Hypothalamus (tissue), 51 donors: ENCODE data around the gene SLX9.
"Not testable (repeated sequence)": the region's sequence is repeated elsewhere in the genome, so short reads cannot be mapped to it uniquely, and the experiment has no call there.

Experiments
- DNase-seq, 51 donors: peaks; one replicate each; lab custom pipeline; 2025; lab: John Stamatoyannopoulos, UW

Gene SLX9

DNA sequence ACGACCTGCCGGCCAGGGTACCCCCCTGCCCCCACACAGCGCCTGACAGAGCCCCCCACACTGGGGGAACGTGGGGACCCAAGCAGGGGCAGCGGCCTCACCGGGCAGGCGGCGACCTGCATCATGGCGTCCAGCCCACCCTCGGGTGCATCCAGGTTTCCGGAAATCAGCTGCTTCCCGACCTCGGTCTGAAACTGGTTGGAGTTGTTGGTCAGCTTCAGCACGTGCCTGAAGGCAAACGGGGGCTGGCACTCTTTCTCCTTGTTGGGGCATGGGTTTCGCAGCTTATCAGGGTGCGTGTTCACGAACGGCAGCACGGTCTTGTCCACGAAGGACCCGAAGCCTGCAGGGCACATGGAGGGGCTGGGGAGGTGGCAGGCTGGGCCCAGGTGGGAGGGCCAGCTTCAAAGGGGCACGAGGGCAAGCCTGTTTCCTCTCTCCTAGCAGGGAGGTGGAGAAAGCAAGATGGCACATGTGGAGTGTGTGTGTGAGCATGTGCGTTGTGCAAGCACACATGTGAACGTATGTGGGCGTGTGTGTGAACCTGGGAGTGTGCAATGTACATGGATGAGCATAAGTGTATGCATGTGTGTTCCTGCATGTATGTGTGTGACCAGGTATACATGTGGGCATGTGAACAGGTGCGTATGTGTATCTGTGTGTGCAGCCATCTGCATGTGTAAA lies 38.3 kb upstream of the SLX9 start:
- no peak for DNase-seq

DNA sequence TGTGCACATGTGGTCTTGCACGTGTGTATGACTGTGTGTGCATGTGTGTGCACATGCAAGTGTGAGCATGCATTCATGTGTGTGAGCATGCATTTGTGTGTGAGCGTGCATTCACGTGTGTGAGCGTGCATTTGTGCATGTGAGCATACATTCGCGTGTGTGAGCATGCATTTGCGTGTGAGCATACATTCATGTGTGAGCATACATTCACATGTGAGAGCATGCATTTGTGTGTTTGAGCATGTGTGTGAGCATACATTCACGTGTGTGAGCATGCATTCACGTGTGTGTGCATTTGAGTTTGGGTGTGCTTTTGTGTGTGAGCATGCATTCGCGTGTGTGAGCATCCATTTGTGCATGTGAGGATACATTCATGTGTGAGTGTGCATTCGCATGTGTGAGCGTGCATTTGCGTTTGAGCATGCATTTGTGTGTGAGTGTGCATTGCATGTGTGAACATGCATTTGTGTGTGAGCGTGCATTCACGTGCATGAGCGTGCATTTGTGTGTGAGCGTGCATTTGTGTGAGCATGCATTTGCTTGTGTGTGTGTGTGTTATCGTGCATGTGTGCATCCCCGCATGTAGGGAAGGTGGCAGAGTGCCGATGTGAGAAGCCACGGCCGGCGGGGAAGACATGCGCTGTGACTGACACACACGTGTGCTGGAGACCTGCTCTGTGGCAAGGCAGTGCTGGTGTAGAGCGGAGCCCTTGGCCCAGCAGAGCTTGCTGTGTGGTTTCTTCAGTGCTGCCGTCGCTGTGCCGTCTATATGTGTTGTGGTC lies 37.4 kb upstream of the SLX9 start:
- DNase-seq = no peak

DNA sequence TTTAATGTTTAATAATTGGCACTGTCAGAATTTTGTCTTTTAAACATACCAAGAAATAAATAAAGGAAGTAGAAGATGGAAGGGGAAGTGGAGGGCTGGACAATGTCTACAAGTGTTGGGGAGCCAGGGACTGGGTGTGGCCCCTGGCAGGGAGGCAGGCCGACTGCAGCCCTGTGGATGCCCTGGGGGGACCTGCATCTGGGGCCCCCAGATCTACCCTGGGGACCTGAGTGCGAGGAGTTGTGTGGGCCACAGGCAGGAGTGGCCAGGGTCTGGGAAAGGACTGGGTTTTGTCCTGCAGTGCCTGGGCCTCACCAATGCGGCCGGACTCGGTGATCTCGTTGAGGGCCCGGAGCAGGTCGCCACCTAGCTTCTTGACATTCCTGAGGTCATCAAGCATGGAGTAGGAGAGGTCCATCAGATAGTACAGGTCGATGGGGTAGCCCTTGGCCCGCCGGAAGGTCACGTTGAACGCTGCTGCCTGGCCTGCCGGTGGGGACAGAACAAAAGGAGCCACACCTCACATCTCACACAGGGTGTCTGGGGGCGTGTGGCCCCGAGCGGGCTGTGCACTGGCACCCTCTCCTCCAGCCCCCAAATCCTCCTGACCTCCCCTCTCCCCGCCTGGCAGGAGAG lies 36.7 kb upstream of the SLX9 start:
- DNase-seq = no peak

DNA sequence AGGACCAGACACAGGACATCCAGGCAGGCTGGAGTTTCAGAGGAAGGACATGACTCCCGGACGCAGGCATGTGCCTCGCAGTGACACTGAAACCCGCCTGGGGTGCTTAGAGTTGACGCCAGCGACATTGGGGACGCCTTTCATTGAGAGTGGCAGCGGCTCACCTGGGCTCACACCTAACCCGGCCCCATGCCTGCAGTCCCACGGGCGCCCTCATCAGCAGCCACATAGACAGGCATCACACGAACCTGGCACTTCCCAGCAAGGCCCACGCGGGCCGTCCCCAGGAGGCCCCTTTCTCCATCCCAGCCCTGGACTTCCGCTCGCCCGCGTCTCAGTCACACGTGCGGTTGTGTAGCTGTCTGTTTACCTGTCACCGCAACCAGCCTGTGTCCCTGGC lies 36.1 kb upstream of the SLX9 start:
- DNase-seq = no peak

DNA sequence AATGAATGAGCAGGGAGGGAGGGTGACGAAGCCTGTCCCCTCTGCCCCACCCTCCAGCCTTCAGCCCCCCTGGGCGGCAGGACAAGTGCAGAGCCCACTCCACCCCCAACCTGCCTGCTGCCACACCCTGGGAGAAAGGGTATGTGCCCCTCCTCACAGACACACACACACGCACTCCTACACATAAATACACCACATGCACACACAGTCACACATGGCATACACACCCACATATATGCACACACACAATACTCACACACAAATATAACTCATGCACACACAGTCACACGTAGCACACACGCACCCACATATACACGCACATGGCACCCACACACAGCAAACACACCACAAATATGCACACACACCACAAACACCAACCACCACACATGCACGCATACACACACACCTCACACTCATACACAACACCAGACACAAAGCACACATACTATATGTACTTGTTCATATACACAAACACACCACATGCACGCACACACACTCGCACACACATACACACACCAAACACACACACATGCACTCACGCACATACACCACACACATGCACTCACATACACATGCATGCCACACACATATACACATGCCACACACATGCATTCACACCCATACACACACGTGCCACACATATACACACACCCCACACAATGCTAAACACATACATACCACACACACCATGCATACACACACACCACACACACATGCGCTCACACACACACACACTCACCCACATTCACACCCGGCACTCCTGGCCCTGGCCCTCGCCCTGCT lies 35.5 kb upstream of the SLX9 start:
- no peak for DNase-seq

DNA sequence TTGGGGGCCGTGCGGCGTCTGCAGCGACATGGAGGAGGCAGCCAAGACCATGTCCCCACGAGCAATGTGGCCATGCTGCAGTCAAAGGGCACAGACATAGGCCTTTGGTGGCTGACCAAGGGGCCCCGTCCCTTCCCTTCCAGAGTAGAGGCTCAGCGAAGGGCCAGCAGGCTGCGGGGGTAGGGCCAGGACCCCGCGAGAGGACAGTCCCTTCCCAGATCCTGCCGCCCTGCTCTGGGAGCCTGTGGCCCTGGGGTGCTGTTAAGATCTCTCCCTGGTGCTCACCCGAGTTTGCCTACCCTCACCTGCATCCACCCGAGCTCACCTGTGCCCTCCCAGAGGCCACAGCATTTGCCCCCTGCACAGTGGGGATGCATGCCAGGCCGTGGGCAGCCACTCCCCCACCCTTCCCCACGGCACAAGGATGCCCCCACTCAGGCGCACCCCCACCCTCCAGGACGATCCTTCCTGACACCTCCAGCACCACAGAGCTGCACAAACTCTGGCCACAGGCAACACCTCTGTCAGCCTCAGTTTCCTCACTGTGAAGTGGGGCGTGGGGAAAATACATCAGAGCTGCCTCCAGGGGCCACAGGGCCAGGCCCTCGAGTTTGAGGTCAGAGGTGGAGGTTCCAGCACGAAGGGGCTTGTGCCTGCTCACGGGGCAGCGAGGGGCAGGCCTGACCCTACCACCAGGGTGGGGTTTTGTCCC lies 34.7 kb upstream of the SLX9 start:
- DNase-seq = no peak

DNA sequence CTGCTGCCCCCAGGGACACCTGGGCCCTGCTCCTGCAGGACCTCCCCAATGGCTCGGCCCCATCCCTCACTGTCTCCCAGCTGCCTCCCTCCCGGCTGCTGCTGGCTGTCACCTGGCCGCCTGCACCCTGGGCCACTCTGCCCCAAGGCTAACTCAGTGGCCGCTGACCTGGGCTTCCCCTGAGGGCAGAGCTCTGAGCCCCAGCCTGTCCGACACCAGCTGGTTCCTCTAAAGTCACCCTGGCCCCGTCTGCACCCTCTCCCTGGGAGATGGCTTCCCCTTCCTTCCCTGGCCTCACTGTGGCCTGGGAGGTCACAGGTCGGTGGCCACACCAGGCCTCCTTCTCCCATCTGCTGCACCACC lies 34.1 kb upstream of the SLX9 start:
- no peak for DNase-seq

DNA sequence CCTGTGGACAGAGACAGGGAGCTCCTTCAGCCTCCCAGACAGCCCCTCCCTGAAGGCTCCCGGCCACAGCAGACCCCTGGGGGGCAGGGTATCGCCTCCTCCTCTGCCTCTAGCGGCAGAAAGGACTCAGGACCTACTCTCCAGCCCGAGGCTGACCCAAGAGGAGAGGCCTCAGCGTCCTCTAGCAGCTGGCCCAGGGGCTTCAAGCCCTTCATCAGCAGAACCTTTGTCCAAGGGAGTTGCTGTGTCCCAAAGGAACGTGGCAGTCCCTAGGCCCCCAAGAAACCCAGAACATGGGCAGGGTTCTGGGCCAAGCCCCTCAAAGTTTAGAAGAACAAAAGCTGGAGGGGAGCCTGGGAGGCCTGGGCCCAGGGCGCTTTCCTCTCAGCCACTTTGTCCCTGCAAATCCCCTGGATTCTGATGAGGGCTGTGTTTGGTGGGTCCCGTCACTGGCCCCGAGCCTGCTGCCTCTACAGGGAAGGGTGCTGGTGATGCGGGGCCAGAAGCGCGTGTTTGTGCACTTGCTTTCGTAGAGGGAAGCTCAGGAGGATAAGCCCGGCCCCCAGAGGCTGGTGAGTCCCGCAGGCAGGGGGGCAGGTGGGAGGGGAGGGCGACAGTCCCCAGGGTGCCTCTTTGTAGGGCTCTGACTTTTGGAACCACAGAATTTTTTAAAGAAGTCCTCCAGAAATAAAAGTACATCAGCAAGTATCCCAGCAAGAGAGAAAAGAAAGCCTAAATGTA lies 32.4 kb upstream of the SLX9 start:
- DNase-seq = no peak

DNA sequence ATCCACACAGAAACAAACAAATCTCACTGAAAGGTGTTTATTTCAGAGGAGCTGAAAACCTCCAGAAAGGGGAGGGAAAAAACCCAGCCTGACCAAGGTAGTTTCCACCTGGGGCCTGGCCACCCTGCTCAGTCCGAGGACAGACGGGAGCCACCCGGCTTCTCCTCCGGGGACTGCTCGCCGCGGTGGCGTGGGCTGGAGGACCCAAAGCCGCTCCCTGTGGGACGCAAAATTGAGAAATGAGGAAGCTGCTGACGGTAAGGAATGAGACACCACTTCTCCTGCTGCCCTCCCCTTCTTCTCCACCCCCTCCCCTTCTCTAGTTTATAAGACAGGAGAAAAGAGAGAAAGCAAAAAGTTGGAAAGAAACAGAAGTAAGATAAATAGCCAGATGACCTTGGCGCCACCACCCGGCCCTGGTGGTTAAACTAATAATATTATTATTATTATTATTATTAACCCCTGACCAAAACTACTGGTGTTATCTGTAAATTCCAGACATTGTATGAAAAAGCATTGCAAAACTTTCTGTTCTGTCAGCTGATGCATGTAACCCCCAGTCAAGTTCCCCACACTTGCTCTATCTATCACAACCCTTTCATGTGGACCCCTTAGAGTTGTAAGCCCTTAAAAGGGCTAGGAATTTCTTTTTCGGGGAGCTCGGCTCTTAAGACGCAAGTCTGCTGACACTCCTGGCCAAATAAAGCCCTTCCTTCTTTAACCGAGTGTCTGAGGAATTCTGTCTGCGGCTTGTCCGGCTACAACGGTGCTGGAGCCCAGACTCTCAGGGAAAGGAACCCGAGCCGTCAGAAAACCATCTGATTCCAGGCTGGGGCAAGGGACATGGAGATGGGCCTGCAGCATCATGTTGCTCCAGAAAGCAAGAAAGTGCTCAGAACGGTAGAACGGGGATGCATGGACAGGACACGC lies 31.6 kb upstream of the SLX9 start:
- DNase-seq = no peak

DNA sequence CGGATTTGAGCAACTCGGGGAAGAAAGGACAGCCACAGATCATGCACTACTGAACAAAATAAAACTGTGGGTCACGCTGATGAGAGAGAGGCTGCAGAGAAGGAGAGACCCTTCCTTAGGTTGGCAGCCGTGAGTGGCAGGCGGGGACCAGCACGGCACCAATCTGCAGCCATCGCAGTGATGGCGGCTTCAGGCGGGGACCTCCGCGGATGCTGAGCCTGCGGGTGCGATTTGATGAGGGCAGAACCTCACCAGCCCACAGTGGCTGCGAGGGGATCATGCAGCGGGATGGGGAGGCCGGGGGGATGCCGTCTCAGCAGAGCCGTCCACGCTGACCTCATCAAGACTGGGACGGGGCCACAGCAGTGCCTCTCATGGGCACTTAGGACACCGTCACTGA lies 30.9 kb upstream of the SLX9 start:
- no peak for DNase-seq

DNA sequence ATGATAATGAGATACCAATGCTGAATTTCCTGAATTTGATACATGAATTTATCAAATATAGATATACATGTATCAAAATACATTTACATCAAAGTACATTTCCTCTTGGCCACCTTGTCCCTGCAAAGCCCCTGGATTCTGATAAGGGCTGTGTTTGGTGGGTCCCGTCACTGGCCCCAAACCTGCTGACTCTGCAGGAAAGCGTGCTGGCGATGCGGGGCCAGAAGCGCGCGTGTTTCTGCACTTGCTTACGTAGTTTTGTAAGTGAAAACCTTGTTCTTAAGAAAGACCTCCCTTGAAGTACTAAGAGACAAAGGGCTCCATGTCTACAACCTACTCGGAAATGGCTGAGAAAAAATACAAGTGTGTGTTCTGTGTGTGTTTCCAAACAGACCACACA lies 30.1 kb upstream of the SLX9 start:
- DNase-seq = no peak

DNA sequence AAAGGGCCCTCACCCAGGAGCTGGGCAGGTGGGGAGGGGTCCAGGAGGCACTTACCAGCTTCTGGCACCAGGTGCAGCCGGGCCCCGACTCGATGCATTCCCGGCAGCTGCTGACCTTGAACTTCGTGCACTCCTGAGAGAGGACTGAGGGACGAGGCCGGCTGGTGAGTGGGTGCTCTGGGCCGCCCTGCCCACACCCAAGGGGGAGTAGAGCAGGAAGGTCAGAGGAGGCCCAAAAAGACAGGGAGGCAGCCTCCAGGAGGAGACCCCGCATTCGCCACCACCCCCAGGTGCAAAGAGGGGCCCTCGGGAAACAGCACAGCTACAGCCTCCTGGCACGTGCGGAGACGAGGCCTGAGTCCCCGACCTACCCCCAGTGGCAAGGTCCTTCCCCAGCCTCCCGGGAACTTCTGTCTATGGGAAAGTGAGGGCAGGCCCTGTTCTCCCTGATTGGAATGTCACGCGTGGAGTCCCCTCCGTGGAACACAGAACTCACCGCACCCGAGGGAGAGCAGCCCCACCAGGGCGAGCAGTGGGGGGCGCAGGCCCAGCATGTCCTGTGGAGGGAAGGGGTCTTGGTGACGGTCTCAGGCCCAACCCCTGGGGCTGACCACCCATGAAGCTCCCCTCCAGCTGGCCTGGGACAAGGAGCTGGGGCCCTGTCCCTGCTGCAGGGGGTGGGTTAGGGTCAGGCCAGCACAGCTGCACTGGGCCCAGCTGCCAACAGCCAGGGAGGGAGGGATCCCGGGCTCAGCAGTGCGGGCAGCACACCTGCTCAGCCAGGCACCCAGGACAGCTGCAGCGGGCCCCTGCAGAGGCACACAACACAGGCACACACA lies 29.4 kb upstream of the SLX9 start:
- no peak for DNase-seq

DNA sequence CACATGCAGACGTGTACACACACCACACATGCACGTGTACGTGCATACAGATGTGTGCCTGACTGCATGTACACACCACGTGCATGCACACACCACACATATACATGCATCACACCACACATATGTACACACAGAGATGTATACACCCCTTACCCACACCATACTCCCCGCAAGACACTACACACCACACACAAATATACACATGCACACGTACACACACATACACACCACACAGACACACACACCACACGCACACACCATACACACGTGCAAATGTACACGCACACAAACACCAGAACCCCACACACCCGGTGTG lies 28.8 kb upstream of the SLX9 start:
- no peak for DNase-seq

DNA sequence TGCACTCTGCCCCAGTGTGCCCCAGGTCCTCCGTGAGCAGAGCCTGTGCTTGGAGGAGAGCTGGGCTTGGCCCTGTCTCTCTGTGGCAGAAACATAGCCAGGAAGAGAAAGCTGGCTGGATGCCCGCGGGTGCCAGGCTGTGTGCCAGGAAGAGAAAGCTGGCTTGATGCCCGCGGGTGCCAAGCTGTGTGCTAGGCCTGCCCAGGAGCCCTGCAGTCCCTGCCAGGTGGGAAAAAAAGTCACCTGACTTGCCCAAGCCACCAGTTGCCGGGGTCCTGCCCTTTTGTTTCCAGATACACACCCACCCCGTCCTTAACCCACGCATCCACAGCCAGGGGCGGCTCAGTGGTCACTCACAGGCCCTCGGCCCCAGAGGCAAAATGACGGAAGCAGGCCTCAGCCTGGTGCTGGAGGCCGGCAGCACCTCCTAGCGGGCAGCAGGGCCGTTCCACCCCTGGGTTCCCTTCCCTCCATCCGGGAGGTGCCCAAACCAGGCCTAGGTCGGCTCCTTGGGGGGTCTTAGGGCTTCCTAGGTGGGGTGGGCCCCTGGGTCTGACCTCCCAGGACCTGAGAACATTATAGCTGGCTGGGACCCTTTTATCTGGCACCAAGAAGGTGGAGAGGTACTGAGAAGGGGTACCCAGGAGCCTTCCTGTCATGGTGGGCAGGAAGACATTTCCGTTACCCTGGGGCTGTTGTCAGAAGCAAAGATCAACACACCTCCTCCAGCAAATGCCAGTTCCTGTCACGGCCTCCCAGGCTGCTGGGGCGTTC lies 28.3 kb upstream of the SLX9 start:
- peak in 48 of 51 donors; percentile 16 to 86 (median 62) for DNase-seq

DNA sequence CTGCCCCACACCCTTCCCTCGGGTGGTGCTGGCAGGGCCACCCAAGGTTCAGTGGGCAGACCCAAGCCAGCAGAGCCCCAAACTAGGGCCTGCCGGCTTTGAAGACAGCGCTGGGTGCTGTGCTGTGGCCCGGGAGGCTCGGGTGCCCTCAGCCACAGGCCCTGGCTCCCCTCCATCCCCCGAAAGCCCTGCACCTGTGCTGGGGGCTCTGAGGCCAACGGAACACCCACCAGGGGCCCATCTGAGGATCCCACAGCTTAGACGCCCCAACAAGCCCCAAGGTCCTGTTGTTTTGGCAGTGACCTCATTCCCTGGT lies 27.7 kb upstream of the SLX9 start:
- no peak for DNase-seq

DNA sequence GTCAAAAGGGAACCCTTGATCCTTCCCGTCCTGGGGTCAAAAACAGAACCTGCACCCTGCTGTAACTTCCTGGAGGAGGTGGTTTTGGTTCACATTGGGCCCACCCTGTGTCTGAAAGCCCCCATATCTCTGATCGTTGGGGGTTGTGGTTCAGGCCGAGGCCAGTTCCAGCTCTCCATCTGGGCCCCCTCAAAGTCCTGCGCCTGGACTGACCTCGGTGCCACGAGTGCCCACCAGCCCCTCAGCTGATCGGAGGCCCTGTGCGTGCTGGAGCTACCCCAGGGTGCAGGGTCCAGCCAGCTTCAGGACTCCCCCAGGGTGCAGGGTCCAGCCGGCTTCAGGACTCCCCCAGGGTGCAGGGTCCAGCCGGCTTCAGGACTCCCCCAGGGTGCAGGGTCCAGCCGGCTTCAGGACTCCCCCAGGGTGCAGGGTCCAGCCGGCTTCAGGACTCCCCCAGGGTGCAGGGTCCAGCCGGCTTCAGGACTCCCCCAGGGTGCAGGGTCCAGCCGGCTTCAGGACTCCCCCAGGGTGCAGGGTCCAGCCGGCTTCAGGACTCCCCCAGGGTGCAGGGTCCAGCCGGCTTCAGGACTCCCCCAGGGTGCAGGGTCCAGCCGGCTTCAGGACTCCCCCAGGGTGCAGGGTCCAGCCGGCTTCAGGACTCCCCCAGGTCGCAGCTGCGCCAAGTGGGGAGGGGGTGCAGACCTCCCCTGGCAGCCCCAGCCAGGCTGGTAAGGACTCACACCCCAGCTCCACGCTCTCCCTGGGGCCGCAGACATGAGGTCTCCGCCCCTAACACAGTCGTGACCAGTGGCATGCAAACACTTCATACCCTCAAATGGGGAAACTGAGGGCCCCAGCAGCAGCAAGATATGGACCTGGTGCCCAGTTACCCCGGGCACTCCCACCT lies 27.1 kb upstream of the SLX9 start:
- not testable (repeated sequence) for DNase-seq
